A549 (cell line): ENCODE results near the gene KRT72. TPM values are rescaled to one million over a fixed set of nuclear protein-coding genes. Genes with fewer than 3 reads are reported as not detected.

ENCODE experiments used
- ATAC-seq, 2 experiments: fragments of 200-7000 bp in 1 of 2; fragments of >200 bp in 1 of 2; cut with Nextera tagmentation in 1 of 2; cut with Tn5 transposase in 1 of 2; 3 replicates each; pipeline versions ENCODE4 v1.8.0 to v1.9.1; 2018 to 2020; ENCODE audit warnings: mild to moderate bottlenecking in 1 of 2, moderate library complexity in 1 of 2
- CTCF ChIA-PET: fragments of 300-600 bp; sonication (Branson Sonifier 250); formaldehyde crosslinking; extraction: SDS; loops from one replicate; lab custom pipeline; 2021; ENCODE audit warnings: antibody characterized with exemption, inconsistent platforms; lab: Yijun Ruan, JAX
- POLR2A ChIA-PET: fragments of 350-600 bp; formaldehyde crosslinking; extraction: SDS; loops from one replicate; lab custom pipeline; 2021; ENCODE audit warnings: antibody characterized with exemption, inconsistent platforms; lab: Yijun Ruan, JAX
- DNase-seq, 2 experiments: peaks; one replicate each; pipeline versions ENCODE4 v3.0.0 to v3.0.0-alpha.2; 2011 to 2016; ENCODE audit warnings: low read depth in 1 of 2, low spot score in 1 of 2
- FAIRE-seq: peaks from 2 replicates; lab custom pipeline; 2011; peaks lifted over from hg19 to GRCh38; lab: Jason Lieb, UNC
- H3K27ac ChIP-seq, 2 experiments: fragments of >200 bp; sonication (Bioruptor Twin); formaldehyde crosslinking; 3 replicates each; pipeline ENCODE4 v1.5.1; 2016 to 2017
- H3K4me1 ChIP-seq: fragments of >200 bp; sonication (Bioruptor Twin); formaldehyde crosslinking; 3 replicates; pipeline ENCODE4 v1.6.1; 2016
- H3K4me2 ChIP-seq: fragments of >200 bp; sonication (Bioruptor Twin); formaldehyde crosslinking; 3 replicates; pipeline ENCODE4 v1.6.1; 2016
- H3K4me3 ChIP-seq: fragments of >200 bp; sonication (Bioruptor Twin); formaldehyde crosslinking; 3 replicates; pipeline ENCODE4 v1.5.1; 2016
- H3K9me3 ChIP-seq: fragments of >200 bp; sonication (Bioruptor Twin); formaldehyde crosslinking; 3 replicates; pipeline ENCODE4 v1.6.1; 2016
- CBX2 ChIP-seq: fragments of 200-600 bp; sonication (generic); IDR thresholded peaks from 2 replicates; pipeline ENCODE4 v1.6.1; 2016; ENCODE audit warnings: low read depth, mild to moderate bottlenecking, borderline replicate concordance
- CEBPB ChIP-seq, 2 experiments: fragments of >200 bp in 1 of 2; sonication (Bioruptor Twin) in 1 of 2; formaldehyde crosslinking in 1 of 2; IDR thresholded peaks; 2 replicates each; pipeline ENCODE4 v1.6.1; 2012 to 2016
- EHF ChIP-seq: fragments of 250-450 bp; sonication (Bioruptor Pico); IDR thresholded peaks from 2 replicates; pipeline ENCODE4 v1.5.0; 2020; ENCODE audit warnings: mild to moderate bottlenecking
- FOSL2 ChIP-seq, 2 experiments: fragments of 450-650 bp in 1 of 2; fragments of >200 bp in 1 of 2; sonication (Bioruptor Twin) in 1 of 2; formaldehyde crosslinking; IDR thresholded peaks; 2 replicates each; pipeline versions ENCODE4 v1.5.0 to v1.6.1; 2016 to 2020; ENCODE audit warnings: mild to moderate bottlenecking in 1 of 2, moderate library complexity in 1 of 2
- GATA3 ChIP-seq: IDR thresholded peaks from 2 replicates; pipeline ENCODE4 v1.6.1; 2012; ENCODE audit warnings: borderline replicate concordance
- HEYL ChIP-seq: fragments of 250-450 bp; sonication (Bioruptor Pico); IDR thresholded peaks from 2 replicates; pipeline ENCODE4 v1.8.0; 2021; ENCODE audit warnings: mild to moderate bottlenecking, moderate library complexity
- HOXB5 ChIP-seq: fragments of 250-450 bp; sonication (Bioruptor Pico); IDR thresholded peaks from 2 replicates; pipeline ENCODE4 v1.5.0; 2020; ENCODE audit warnings: mild to moderate bottlenecking, moderate library complexity
- JUN ChIP-seq, 2 experiments: fragments of >200 bp; sonication (Bioruptor Twin); formaldehyde crosslinking; IDR thresholded peaks; 2 replicates in 1 of 2; 3 replicates in 1 of 2; pipeline ENCODE4 v1.6.1; 2016 to 2017
- JUNB ChIP-seq: fragments of >200 bp; sonication (Bioruptor Twin); formaldehyde crosslinking; IDR thresholded peaks from 2 replicates; pipeline ENCODE4 v1.6.1; 2016
- MAFK ChIP-seq: fragments of 450-650 bp; IDR thresholded peaks from 2 replicates; pipeline ENCODE4 v1.6.1; 2014; ENCODE audit not compliant: partially characterized antibody
- NFE2L2 ChIP-seq: fragments of 150-350 bp; conservative IDR thresholded peaks from 2 replicates; pipeline ENCODE4 v1.6.1; 2014; ENCODE audit warnings: low read length
- NR3C1 ChIP-seq: fragments of >200 bp; sonication (Bioruptor Twin); formaldehyde crosslinking; IDR thresholded peaks from 3 replicates; pipeline ENCODE4 v1.6.1; 2017
- POLR2AphosphoS2 ChIP-seq: conservative IDR thresholded peaks from 2 replicates; pipeline ENCODE4 v1.6.1; 2012; ENCODE audit warnings: low read length, improper control_type of control experiment, inconsistent platforms
- RAD21 ChIP-seq, 2 experiments: fragments of >200 bp in 1 of 2; sonication (Bioruptor Twin) in 1 of 2; formaldehyde crosslinking in 1 of 2; IDR thresholded peaks in 1 of 2; conservative IDR thresholded peaks in 1 of 2; 2 replicates in 1 of 2; 3 replicates in 1 of 2; pipeline ENCODE4 v1.6.1; 2012 to 2018; ENCODE audit warnings: inconsistent platforms in 1 of 2
- SMC3 ChIP-seq: fragments of >200 bp; sonication (Bioruptor Twin); formaldehyde crosslinking; IDR thresholded peaks from 3 replicates; pipeline ENCODE4 v1.6.1; 2018; ENCODE audit warnings: inconsistent platforms
- TFCP2L1 ChIP-seq: fragments of 250-450 bp; sonication (Bioruptor Pico); IDR thresholded peaks from 2 replicates; pipeline ENCODE4 v1.5.0; 2021; ENCODE audit warnings: mild to moderate bottlenecking
- ZNF302 ChIP-seq: fragments of 250-450 bp; sonication (Bioruptor Pico); IDR thresholded peaks from 2 replicates; pipeline ENCODE4 v1.9.0; 2021; ENCODE audit warnings: inconsistent platforms, mild to moderate bottlenecking, moderate library complexity
- WGBS: methylation state at CpG from one replicate; pipeline ENCODE4 v1.1.6; 2017; ENCODE audit errors: missing lambda C conversion rate; 5-methylcytosine and 5-hydroxymethylcytosine counted together
- polyA plus RNA-seq, 4 experiments: library from polyadenylated mRNA; depleted of rRNA in 3 of 4; stranded (reverse); fragments of >200 nt; fragmentation: RNase III in 1 of 4; extraction: RNeasy Plus Mini Kit Qiagen cat#74134 plus additional on column Dnase treatment in 1 of 4; gene quantifications; 2 replicates in 3 of 4; 3 replicates in 1 of 4; pipeline ENCODE4 v1.2.3, GENCODE V29; 2011 to 2017
- TF ChIP-seq, protein P1 (sequence below): fragments of >200 bp; sonication (Bioruptor Twin); formaldehyde crosslinking; IDR thresholded peaks from 3 replicates; pipeline ENCODE4 v1.5.1; 2016

KRT72 gene
- polyA plus RNA-seq, 2 of the 4 experiments (the other 2 are of a cell fraction): not detected

DNA sequence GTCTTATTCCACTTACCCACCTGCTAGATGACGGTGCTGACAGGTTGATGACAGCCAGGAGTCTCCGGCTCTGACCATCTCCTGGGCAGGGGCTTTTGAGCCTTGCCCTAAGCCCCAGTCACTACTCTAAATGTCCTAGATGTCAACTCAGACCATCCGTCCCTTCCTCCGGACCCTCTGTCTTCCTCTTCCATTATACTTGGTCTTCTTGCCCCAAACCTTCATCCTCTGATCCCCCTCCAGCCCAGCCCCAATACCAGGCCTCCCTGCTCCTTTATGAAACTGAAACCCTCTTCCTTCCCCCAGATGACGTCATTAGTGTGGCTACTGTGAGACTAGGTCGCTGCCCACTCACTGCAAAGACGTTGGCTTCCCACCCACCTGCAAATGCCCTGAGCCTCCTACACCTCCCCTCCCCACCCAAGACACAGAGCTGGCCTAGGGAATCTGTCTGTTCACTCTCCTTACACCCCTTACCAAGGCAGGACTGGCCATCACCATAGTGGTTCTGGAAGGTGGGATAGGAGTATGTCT is 58.4 kb downstream of the KRT72 start (continued):
- TF ChIP-seq, protein P1, sequence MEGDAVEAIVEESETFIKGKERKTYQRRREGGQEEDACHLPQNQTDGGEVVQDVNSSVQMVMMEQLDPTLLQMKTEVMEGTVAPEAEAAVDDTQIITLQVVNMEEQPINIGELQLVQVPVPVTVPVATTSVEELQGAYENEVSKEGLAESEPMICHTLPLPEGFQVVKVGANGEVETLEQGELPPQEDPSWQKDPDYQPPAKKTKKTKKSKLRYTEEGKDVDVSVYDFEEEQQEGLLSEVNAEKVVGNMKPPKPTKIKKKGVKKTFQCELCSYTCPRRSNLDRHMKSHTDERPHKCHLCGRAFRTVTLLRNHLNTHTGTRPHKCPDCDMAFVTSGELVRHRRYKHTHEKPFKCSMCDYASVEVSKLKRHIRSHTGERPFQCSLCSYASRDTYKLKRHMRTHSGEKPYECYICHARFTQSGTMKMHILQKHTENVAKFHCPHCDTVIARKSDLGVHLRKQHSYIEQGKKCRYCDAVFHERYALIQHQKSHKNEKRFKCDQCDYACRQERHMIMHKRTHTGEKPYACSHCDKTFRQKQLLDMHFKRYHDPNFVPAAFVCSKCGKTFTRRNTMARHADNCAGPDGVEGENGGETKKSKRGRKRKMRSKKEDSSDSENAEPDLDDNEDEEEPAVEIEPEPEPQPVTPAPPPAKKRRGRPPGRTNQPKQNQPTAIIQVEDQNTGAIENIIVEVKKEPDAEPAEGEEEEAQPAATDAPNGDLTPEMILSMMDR: no peak
- no peak for TF ChIP-seq MAFK
- no peak for TF ChIP-seq GATA3
- TF ChIP-seq SMC3: no peak
- TF ChIP-seq RAD21 (conservative IDR thresholded peaks at IDR 0.05 in 1 of 2, IDR thresholded peaks at IDR 0.05 in 1 of 2): no peak

DNA sequence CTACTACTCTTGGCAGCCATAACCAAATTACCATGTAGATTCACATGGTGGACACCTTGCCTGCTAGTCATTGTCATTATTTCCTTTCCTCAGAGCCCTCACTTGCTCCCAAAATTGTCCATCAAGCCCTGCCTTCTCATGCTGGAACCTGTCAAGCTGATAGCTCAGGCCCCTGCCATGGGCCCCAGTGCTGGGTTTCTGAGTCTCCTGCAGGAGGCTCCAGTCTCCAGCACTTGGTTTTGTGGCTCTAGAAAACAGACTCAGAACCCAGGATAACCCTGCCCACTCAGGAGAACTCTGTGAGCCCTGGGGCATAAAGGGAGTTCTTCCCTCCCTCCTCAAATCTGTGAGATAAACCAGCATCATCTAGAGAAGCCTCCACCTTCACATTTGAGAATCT is 59.1 kb downstream of the KRT72 start:
- no peak overlapping the region for H3K4me2 ChIP-seq
- H3K4me3 ChIP-seq: no peak overlapping the region
- CTCF ChIA-PET: interaction anchor here (1.6 kb wide), 1 partner anchor 99 kb away, joined by 6 read pairs; no protein-coding TSS in a partner anchor
- peaks cover 23% of the 10 kb centered on the region for H3K4me1 ChIP-seq
- ATAC-seq (peak in 1 of 2 experiments; percentile 37; a peak in 1 of 6 replicates), FAIRE-seq (no peak), DNase-seq (peak in 1 of 2 experiments; percentile 22)
- H3K9me3 ChIP-seq: no peaks in the 10 kb centered on the region
- TF ChIP-seq EHF (CRISPR knock-in tag): no peak
- TF ChIP-seq HEYL (CRISPR knock-in tag): no peak
- no peak for TF ChIP-seq CEBPB (IDR thresholded peaks at IDR 0.05)
- TF ChIP-seq NR3C1: no peak
- TF ChIP-seq, protein P1: no peak
- TF ChIP-seq ZNF302 (CRISPR knock-in tag): no peak
- TF ChIP-seq TFCP2L1 (CRISPR knock-in tag): no peak
- peak; percentile 18 to 48; a peak in 2 of 5 replicates for TF ChIP-seq RAD21 (conservative IDR thresholded peaks at IDR 0.05 in 1 of 2, IDR thresholded peaks at IDR 0.05 in 1 of 2)
- TF ChIP-seq HOXB5 (CRISPR knock-in tag): no peak
- TF ChIP-seq SMC3: 0 out of 3 replicates have a peak, but pooled peaks have one; percentile 7
- no peak for TF ChIP-seq JUN (IDR thresholded peaks at IDR 0.05)
- POLR2A ChIA-PET: no interaction called here
- H3K27ac ChIP-seq: no peak overlapping the region

DNA sequence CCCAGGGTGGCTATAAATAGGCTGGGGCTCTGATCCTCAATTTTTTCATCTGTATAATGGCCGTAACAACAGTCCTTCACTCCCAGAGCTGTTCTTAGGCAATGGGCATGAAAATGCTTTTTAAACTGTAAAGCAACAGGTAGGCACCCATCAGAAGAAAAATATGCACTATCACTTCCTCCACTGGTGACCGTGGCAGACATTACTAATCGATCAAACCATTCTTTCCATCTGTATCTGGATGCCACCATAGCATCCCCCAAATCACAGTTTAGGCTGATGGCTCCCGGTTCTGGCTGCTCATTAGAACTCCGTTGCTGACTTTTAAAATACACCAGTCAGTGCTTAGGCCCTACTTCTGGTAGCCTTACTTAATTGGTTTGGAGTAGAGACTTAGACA is 59.6 kb downstream of the KRT72 start:
- FAIRE-seq (no peak), ATAC-seq (no peak), DNase-seq (no peak)
- CTCF ChIA-PET: interaction anchor here (1.6 kb wide), 1 partner anchor 99 kb away, joined by 6 read pairs; no protein-coding TSS in a partner anchor
- Histone ChIP-seq H3K27ac (no peak overlapping the region), H3K4me2 (no peak overlapping the region), H3K9me3 (no peaks in the 10 kb centered on the region), H3K4me1 (peaks cover 23% of the 10 kb centered on the region)
- POLR2A ChIA-PET: no interaction called here
- 84% methylated on average over 5 of the region's 5 CpGs for WGBS
- TF ChIP-seq MAFK: no peak
- TF ChIP-seq EHF (CRISPR knock-in tag): no peak
- no peak for TF ChIP-seq FOSL2 (IDR thresholded peaks at IDR 0.05)
- no peak for TF ChIP-seq FOSL2 (CRISPR knock-in tag; IDR thresholded peaks at IDR 0.05)
- no peak for TF ChIP-seq JUNB
- no peak for TF ChIP-seq POLR2AphosphoS2
- TF ChIP-seq JUN (IDR thresholded peaks at IDR 0.05): no peak
- TF ChIP-seq NFE2L2: no peak
- TF ChIP-seq GATA3: no peak
- TF ChIP-seq CBX2: no peak
- TF ChIP-seq, all 56 proteins: peak for 0
- no peak overlapping the region for H3K4me3 ChIP-seq
